Subcutaneous adipose tissue (tissue), 4 donors: ENCODE results near the gene AHDC1. TPM values are rescaled to one million over a fixed set of nuclear protein-coding genes. Genes with fewer than 3 reads are reported as not detected.

Experiments used
- CTCF ChIP-seq: fragments of 450-650 bp; IDR thresholded peaks from one replicate; pipeline ENCODE4 v1.5.1; 2016; ENCODE audit warnings: low read depth, mild to moderate bottlenecking, control low read depth, antibody characterized with exemption, moderate library complexity
- total RNA-seq, 4 donors: library from RNA; depleted of rRNA; stranded (reverse); fragments of >200 nt; gene quantifications; one replicate each; pipeline ENCODE4 v1.1.0, GENCODE V29; 2016

The AHDC1 gene
- total RNA-seq, 4 donors from 2014 or later, result 2.9 to 13.6 (median 7.1) TPM

DNA sequence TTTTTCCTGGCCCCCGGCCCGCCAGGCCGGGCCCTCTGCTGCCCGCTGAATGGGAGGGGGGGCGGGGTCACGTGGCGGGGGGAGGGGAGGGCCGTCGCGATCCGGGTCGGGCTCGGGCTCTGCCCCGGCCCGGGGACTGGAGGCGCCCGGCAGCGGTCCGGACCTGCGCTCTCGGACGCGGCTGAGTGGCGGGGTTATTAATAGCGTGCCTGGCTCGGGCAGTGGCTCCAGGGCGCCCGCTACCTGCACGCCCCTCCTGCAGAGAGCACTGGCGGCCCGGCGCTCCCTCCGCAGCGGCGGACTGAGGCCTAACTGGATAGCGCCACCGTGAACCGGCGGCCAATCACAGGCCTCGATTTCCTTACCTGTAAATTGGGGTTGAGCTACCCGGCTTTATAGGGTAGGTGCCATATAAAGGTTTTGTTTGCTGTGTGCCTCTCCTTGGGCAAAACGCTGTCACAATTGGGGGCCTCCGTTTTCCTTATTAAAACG lies 28.1 kb downstream of the AHDC1 start:
- TF ChIP-seq CTCF, result no peak

DNA sequence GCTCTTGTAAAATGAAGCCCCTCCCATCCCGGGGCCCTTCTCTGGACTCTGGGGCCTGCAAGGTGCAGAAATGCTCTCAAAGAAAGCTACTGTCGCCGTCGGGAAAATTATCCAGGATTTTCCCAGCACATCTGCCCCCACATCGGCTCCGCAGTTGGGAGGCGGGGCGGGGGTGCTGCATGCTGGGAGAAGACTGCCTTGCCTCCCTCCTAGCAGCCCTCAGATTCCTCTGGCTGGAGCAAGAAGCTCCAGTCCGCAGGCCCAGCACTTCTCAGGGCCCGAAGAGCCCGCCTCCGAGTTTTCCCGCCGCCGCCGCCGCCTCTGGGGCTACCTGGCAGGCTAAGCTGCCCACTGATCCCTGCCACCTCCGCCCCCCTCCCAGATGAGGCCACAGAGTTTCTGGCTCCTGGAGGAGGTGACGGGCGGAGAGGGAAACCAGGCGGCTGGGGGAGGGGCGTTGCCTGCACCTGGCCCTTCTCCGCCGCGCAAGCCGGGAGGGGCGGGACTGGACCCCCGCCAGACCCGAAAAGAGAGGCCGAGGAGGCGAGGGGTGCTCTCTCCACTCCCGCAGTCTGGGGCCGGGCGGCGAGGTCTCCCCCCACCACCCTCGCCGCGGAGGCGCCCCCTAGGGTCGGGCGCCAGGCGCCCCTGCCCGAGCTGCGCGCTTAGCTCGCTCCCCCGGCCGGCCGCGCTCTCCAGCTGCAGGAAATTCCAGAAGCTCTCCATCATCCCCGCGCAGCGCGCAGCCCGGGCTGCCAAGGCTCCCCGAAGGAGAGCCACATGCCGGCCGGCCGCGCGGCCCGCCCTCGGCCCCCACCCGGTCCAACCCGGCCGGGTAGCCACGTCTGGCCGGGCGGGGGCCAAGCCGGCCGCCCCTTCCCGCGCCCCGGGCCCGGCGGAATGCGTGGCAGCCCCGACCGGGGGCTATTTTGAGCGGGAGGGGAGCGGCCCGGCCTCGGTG lies 28.8 kb downstream of the AHDC1 start:
- TF ChIP-seq CTCF, result no peak

GRCh38 chr1:27574001-27574781 lies 29.8 kb downstream of the AHDC1 start:
- TF ChIP-seq CTCF, result no peak

- TF ChIP-seq CTCF, result no peak
These were observed 31.1 kb downstream of the AHDC1 start for GRCh38 chr1:27572679-27573426.

GRCh38 chr1:27572019-27572678 lies 31.8 kb downstream of the AHDC1 start:
- no peak for TF ChIP-seq CTCF

- no peak for TF ChIP-seq CTCF
These were observed 32.4 kb downstream of the AHDC1 start for GRCh38 chr1:27571439-27572018.
